ENCODE data around the gene AGGF1. TPM values are rescaled to one million over a fixed set of nuclear protein-coding genes. Genes with fewer than 3 reads are reported as not detected.

The AGGF1 gene
- total and polyA plus RNA-seq, 7 donors: 8.0 to 20.3 (median 14.0) TPM

DNA sequence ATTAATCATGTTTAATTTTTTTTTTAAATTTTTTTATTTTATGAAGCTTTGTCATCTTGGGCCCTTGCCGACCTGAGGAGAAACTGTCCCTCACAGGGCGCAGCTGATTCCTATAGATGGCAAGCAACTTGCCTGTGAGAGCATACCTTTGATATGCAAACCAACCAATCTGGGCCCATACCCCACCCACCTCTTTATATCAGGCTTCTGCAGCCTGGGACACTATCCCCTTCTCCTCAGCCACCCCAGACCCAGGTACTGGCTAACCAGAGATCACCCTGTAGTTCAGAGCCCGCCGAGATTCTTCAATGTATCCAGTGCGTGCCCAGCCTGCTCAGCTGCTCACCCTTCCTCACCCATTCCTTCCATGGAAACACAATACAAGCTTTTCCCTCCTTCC is 18.7 kb upstream of the AGGF1 start:
- ATAC-seq: no peak
- H3K27ac ChIP-seq: no peak overlapping the region
- H3K27me3 ChIP-seq (ENCODE audit: insufficient read depth in 3 of 3, low read length in 2 of 3): peaks cover 0 to 3% (median 0%) of the 10 kb centered on the region in 3 donors
- no peak overlapping the region for H3K4me3 ChIP-seq
- no peak for DNase-seq
- TF ChIP-seq, protein P1, sequence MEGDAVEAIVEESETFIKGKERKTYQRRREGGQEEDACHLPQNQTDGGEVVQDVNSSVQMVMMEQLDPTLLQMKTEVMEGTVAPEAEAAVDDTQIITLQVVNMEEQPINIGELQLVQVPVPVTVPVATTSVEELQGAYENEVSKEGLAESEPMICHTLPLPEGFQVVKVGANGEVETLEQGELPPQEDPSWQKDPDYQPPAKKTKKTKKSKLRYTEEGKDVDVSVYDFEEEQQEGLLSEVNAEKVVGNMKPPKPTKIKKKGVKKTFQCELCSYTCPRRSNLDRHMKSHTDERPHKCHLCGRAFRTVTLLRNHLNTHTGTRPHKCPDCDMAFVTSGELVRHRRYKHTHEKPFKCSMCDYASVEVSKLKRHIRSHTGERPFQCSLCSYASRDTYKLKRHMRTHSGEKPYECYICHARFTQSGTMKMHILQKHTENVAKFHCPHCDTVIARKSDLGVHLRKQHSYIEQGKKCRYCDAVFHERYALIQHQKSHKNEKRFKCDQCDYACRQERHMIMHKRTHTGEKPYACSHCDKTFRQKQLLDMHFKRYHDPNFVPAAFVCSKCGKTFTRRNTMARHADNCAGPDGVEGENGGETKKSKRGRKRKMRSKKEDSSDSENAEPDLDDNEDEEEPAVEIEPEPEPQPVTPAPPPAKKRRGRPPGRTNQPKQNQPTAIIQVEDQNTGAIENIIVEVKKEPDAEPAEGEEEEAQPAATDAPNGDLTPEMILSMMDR (IDR thresholded peaks at IDR 0.05): no peak
- no peaks in the 10 kb centered on the region for H3K36me3 ChIP-seq (ENCODE audit: insufficient read depth in 1 of 2, low read depth in 1 of 2)
- WGBS, 3 donors: 75 to 79% (median 76%) methylated on average over 5 of the region's 5 CpGs
- H3K9me3 ChIP-seq: no peaks in the 10 kb centered on the region
- intact Hi-C loops (cut with DNase I): no loop called here
- no peaks in the 10 kb centered on the region for H3K4me1 ChIP-seq

DNA sequence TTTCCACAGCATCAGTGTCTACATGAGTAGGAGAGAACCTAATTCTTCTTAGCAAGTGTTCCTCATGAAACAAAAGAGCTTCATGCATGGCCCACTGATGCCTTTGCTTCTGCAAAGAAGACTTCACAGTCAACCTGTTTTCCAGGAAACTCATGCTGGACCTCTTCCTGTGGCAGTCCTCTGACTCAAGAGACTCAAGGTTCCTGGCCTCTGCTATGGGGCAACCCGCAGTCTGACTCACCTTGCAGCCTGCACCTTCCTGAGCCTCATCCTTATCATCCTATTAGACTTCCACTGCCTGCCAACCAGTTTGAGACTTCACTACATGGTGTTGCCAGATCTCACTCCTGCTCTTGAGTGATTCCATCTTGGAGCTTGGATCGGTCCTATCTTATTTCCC is 17.6 kb upstream of the AGGF1 start:
- peaks cover 0 to 3% (median 0%) of the 10 kb centered on the region in 3 donors for H3K27me3 ChIP-seq (ENCODE audit: insufficient read depth in 3 of 3, low read length in 2 of 3)
- no peaks in the 10 kb centered on the region for H3K9me3 ChIP-seq
- TF ChIP-seq, protein P1 (IDR thresholded peaks at IDR 0.05): no peak
- ATAC-seq (no peak), DNase-seq (no peak)
- no peaks in the 10 kb centered on the region for H3K4me1 ChIP-seq
- intact Hi-C loops (cut with DNase I): no loop called here
- no peak overlapping the region for H3K27ac ChIP-seq
- 82 to 89% (median 82%) methylated on average over 2 of the region's 2 CpGs for WGBS, 3 donors
- H3K36me3 ChIP-seq (ENCODE audit: insufficient read depth in 1 of 2, low read depth in 1 of 2): no peaks in the 10 kb centered on the region
- no peak overlapping the region for H3K4me3 ChIP-seq

DNA sequence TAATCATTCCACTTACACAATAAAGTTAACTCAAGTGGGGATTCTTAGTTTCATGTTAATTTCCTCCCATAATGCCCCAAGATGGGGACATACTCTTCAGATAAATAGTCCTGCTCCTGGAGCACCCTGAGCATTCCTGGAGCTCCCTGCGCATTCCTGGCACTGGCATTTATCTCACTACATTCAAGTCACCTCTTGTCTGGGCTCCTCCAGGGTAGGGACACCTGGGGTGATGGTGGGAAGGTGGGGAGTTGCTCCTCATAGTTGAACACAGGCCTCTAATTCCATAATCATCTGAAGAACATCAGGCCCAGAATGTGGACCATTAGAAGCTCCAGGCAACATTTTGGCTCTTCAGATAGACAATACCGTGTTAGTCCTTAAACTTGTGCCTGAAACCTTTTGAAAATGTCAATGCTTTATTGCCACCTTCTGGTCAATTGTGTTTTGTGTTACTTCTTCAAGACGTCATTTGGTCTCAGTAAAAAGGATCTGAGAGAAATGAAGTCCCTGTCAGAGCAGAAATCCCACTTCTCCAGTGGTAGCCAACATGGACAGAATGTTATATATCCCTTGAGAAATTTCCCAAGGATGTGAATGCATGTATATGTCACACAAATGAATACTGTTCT is 14.2 kb upstream of the AGGF1 start:
- intact Hi-C loops (cut with DNase I): loop anchor here in 1 of 2 donors (5.0 kb wide), 1 partner anchor 149 kb away; no protein-coding TSS in a partner anchor
- H3K27ac ChIP-seq: no peak overlapping the region
- ATAC-seq (no peak), DNase-seq (no peak)
- WGBS, 3 donors: 32 to 36% (median 35%) methylated on average over 3 of the region's 3 CpGs
- H3K36me3 ChIP-seq (ENCODE audit: insufficient read depth in 1 of 2, low read depth in 1 of 2): no peaks in the 10 kb centered on the region
- peaks cover 0 to 9% (median 0%) of the 10 kb centered on the region in 3 donors for H3K27me3 ChIP-seq (ENCODE audit: insufficient read depth in 3 of 3, low read length in 2 of 3)
- TF ChIP-seq, protein P1 (IDR thresholded peaks at IDR 0.05): no peak
- H3K9me3 ChIP-seq: no peaks in the 10 kb centered on the region
- H3K4me3 ChIP-seq: no peak overlapping the region
- no peaks in the 10 kb centered on the region for H3K4me1 ChIP-seq

DNA sequence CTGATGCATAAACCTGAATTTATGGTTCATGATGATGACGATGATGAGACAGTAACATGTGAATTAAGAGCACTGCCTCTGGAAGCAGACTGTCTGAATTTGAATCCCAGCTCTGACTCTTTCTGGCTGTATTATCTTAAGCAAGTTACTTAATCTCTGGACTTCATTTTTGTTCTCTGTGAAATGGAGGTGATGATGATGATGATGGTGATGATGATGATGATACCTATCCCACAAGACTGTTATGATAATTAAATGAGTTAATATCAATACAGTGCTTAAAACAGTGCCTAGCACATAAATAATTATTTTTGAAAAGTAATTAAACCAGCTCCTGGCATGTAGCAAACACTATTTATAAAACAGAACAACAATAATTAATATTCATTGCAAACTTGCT is 13.2 kb upstream of the AGGF1 start:
- H3K4me3 ChIP-seq: no peak overlapping the region
- no peaks in the 10 kb centered on the region for H3K4me1 ChIP-seq
- ATAC-seq: no peak
- H3K27me3 ChIP-seq (ENCODE audit: insufficient read depth in 3 of 3, low read length in 2 of 3): peaks cover 0 to 16% (median 0%) of the 10 kb centered on the region in 3 donors
- 77 to 88% (median 83%) methylated on average over 1 of the region's 1 CpG for WGBS, 3 donors
- H3K9me3 ChIP-seq: no peaks in the 10 kb centered on the region
- TF ChIP-seq, protein P1 (IDR thresholded peaks at IDR 0.05): no peak
- no peak for DNase-seq
- no peaks in the 10 kb centered on the region for H3K36me3 ChIP-seq (ENCODE audit: insufficient read depth in 1 of 2, low read depth in 1 of 2)
- H3K27ac ChIP-seq: no peak overlapping the region
- intact Hi-C loops (cut with DNase I): loop anchor here in 1 of 2 donors (5.0 kb wide), 1 partner anchor 150 kb away; no protein-coding TSS in a partner anchor
